Hepatocyte (in vitro differentiated cells): Measurements from ENCODE around the gene BCL11A.

Experiments
- EZH2 ChIP-seq: fragments of 200-600 bp; sonication (generic); IDR thresholded peaks from 2 replicates; pipeline ENCODE4 v1.6.1; 2016; ENCODE audit warnings: antibody characterized with exemption, mild to moderate bottlenecking, borderline replicate concordance
- EZH2phosphoT487 ChIP-seq: fragments of 200-600 bp; sonication (generic); IDR thresholded peaks from one replicate; pipeline ENCODE4 v1.6.1; 2018; ENCODE audit warnings: antibody characterized with exemption, mild to moderate bottlenecking, low read depth, moderate library complexity; ENCODE audit not compliant: unreplicated experiment, severe bottlenecking
- TF ChIP-seq, protein P1 (sequence below): fragments of 200-600 bp; sonication (generic); IDR thresholded peaks from 2 replicates; pipeline ENCODE4 v1.5.1; 2016; ENCODE audit warnings: antibody characterized with exemption, mild to moderate bottlenecking; ENCODE audit not compliant: poor library complexity

DNA sequence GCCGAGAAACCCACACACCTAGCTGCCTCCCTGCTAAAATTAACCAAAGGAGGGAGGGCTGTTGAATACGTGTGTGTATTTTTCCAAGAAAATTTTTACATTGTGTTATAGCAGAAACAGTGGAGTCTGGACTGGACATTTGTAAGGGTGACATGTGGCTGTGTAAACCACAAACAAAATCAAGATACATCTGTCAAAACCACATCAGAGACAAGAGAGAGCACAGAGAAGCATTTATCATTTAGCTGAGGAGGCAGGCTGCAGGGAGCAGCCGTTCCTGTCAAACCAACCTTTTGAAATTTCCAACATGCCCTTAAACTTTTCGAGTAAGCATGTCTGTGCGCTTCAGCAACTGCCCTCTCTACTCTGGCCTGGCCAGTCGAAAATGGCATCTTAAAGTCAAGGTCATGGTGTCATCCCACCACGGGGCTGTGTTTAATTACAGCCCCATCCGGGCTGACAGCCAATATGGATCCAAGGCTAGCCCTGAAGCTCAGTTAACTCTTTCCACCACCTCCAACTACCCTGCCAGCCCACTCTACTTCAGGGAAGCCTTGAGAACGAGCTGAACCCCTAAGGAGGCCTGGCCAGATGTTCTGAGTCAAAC is 8.4 kb downstream of the BCL11A start:
- TF ChIP-seq, protein P1, sequence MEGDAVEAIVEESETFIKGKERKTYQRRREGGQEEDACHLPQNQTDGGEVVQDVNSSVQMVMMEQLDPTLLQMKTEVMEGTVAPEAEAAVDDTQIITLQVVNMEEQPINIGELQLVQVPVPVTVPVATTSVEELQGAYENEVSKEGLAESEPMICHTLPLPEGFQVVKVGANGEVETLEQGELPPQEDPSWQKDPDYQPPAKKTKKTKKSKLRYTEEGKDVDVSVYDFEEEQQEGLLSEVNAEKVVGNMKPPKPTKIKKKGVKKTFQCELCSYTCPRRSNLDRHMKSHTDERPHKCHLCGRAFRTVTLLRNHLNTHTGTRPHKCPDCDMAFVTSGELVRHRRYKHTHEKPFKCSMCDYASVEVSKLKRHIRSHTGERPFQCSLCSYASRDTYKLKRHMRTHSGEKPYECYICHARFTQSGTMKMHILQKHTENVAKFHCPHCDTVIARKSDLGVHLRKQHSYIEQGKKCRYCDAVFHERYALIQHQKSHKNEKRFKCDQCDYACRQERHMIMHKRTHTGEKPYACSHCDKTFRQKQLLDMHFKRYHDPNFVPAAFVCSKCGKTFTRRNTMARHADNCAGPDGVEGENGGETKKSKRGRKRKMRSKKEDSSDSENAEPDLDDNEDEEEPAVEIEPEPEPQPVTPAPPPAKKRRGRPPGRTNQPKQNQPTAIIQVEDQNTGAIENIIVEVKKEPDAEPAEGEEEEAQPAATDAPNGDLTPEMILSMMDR, result no peak
- TF ChIP-seq EZH2phosphoT487 (no peak), EZH2 (no peak)
